HFFc6 (cell line): ENCODE measurements around the gene PIAS4. TPM values are rescaled to one million over a fixed set of nuclear protein-coding genes. Genes with fewer than 3 reads are reported as not detected.
A peak's percentile ranks its signal among the peaks of the same experiment; 100 is the strongest.

Experiments
- DNase-seq: peaks from one replicate; pipeline ENCODE4 v3.0.0-alpha.2; 2018
- H3K27ac Mint-ChIP-seq: 2 replicates; pipeline ENCODE4 v1.8.0; 2020; ENCODE audit warnings: mild to moderate bottlenecking, mixed read lengths
- H3K27me3 Mint-ChIP-seq: 2 replicates; pipeline ENCODE4 v1.8.0; 2021; ENCODE audit warnings: mild to moderate bottlenecking, moderate library complexity, mixed read lengths; ENCODE audit not compliant: insufficient read depth
- H3K36me3 Mint-ChIP-seq: 2 replicates; pipeline ENCODE4 v1.8.0; 2021; ENCODE audit warnings: low read depth, mixed read lengths
- H3K4me1 Mint-ChIP-seq: 2 replicates; pipeline ENCODE4 v1.8.0; 2020; ENCODE audit warnings: low read depth, mixed read lengths
- H3K4me3 Mint-ChIP-seq: 2 replicates; pipeline ENCODE4 v1.8.0; 2020; ENCODE audit warnings: mild to moderate bottlenecking, moderate library complexity, mixed read lengths
- H3K9me3 Mint-ChIP-seq: 2 replicates; pipeline ENCODE4 v1.8.0; 2020; ENCODE audit warnings: mild to moderate bottlenecking, mixed read lengths
- CTCF ChIP-seq: fragments of 200-600 bp; sonication (generic); IDR thresholded peaks from 2 replicates; pipeline ENCODE4 v1.5.0; 2021; ENCODE audit warnings: antibody characterized with exemption, mild to moderate bottlenecking
- total RNA-seq, 6 experiments: library from RNA; stranded (reverse); fragmentation: NEBNext Ultra II Directional; extraction: Animal tissue kit (Norgen Biotek cat#: 25700); gene quantifications; 2 replicates in 1 of 6; 3 replicates in 5 of 6; pipeline ENCODE4 v1.2.3, GENCODE V29; 2021

Gene PIAS4
- total RNA-seq, 6 experiments from 2014 or later: 20.0 to 26.0 (median 23.3) TPM

GRCh38 chr19:4043401-4043800 is 35.9 kb downstream of the PIAS4 start:
- TF ChIP-seq CTCF: no peak
- peaks cover 10% of the 10 kb centered on the region; the same call in 1 of the 2 replicates for H3K27me3 Mint-ChIP-seq
- no peak for DNase-seq
- H3K9me3 Mint-ChIP-seq: no peaks in the 10 kb centered on the region
- no peak overlapping the region for H3K4me3 Mint-ChIP-seq
- H3K36me3 Mint-ChIP-seq: peaks cover 12% of the 10 kb centered on the region; the same call in 1 of the 2 replicates
- H3K27ac Mint-ChIP-seq: no peak overlapping the region
- no peaks in the 10 kb centered on the region for H3K4me1 Mint-ChIP-seq

GRCh38 chr19:4043966-4044715 is 36.6 kb downstream of the PIAS4 start:
- Mint-ChIP-seq H3K27me3 (peaks cover 10% of the 10 kb centered on the region; the same call in 1 of the 2 replicates), H3K4me1 (no peaks in the 10 kb centered on the region), H3K36me3 (peaks cover 12% of the 10 kb centered on the region; the same call in 1 of the 2 replicates), H3K27ac (no peak overlapping the region), H3K9me3 (no peaks in the 10 kb centered on the region), H3K4me3 (no peak overlapping the region)
- TF ChIP-seq CTCF: no peak
- DNase-seq: no peak

GRCh38 chr19:4044990-4045465 is 37.5 kb downstream of the PIAS4 start:
- H3K27ac Mint-ChIP-seq: no peak overlapping the region
- H3K4me3 Mint-ChIP-seq: no peak overlapping the region
- no peaks in the 10 kb centered on the region for H3K9me3 Mint-ChIP-seq
- no peak for TF ChIP-seq CTCF
- no peak for DNase-seq
- peaks cover 5% of the 10 kb centered on the region; the same call in 1 of the 2 replicates for H3K4me1 Mint-ChIP-seq
- H3K36me3 Mint-ChIP-seq: peaks cover 10% of the 10 kb centered on the region; the same call in 1 of the 2 replicates
- H3K27me3 Mint-ChIP-seq: peaks cover 5% of the 10 kb centered on the region; the same call in 1 of the 2 replicates

GRCh38 chr19:4045597-4046361 is 38.2 kb downstream of the PIAS4 start:
- no peak for TF ChIP-seq CTCF
- DNase-seq: no peak
- H3K36me3 Mint-ChIP-seq: peaks cover 10% of the 10 kb centered on the region
- H3K27ac Mint-ChIP-seq: no peak overlapping the region
- peaks cover 12% of the 10 kb centered on the region for H3K4me1 Mint-ChIP-seq
- H3K4me3 Mint-ChIP-seq: no peak overlapping the region
- H3K27me3 Mint-ChIP-seq: peaks cover 3% of the 10 kb centered on the region; the same call in 1 of the 2 replicates
- no peaks in the 10 kb centered on the region for H3K9me3 Mint-ChIP-seq

- no peak overlapping the region for H3K4me3 Mint-ChIP-seq
- TF ChIP-seq CTCF: no peak
- peaks cover 2% of the 10 kb centered on the region; the same call in 1 of the 2 replicates for H3K27me3 Mint-ChIP-seq
- no peaks in the 10 kb centered on the region for H3K9me3 Mint-ChIP-seq
- H3K4me1 Mint-ChIP-seq: peaks cover 17% of the 10 kb centered on the region
- H3K36me3 Mint-ChIP-seq: peaks cover 14% of the 10 kb centered on the region
- H3K27ac Mint-ChIP-seq: peak overlapping the region; percentile 11; the same call in 1 of the 2 replicates
- DNase-seq: no peak
Measured at GRCh38 chr19:4046362-4046691, 38.8 kb downstream of the PIAS4 start.
